ENCODE results near the gene STK40.

The STK40 gene, protein sequence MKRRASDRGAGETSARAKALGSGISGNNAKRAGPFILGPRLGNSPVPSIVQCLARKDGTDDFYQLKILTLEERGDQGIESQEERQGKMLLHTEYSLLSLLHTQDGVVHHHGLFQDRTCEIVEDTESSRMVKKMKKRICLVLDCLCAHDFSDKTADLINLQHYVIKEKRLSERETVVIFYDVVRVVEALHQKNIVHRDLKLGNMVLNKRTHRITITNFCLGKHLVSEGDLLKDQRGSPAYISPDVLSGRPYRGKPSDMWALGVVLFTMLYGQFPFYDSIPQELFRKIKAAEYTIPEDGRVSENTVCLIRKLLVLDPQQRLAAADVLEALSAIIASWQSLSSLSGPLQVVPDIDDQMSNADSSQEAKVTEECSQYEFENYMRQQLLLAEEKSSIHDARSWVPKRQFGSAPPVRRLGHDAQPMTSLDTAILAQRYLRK

GRCh38 chr1:36385410-36386264 is at the start of gene STK40:
Gene STK40 (minus strand): TSS chr1:36385924. CDS start chr1:36361332, 24,592 bp downstream.
- peak; percentile 98 for DNase-seq (ENCODE audit: low read depth)
- TF ChIP-seq CTCF (IDR thresholded peaks at IDR 0.05; ENCODE audit: control insufficient read depth, insufficient read depth, low read depth, low read length, missing control alignments): no peak
- peak within 1 kb of the TSS; percentile 96 for H3K4me3 ChIP-seq (ENCODE audit: control insufficient read depth, low read depth, low read length)

GRCh38 chr1:36433102-36433501 is 47.4 kb upstream of the STK40 start:
- no peak for DNase-seq (ENCODE audit: low read depth)
- TF ChIP-seq CTCF (IDR thresholded peaks at IDR 0.05; ENCODE audit: control insufficient read depth, insufficient read depth, low read depth, low read length, missing control alignments): no peak
- no peak overlapping the region for H3K4me3 ChIP-seq (ENCODE audit: control insufficient read depth, low read depth, low read length)

DNA sequence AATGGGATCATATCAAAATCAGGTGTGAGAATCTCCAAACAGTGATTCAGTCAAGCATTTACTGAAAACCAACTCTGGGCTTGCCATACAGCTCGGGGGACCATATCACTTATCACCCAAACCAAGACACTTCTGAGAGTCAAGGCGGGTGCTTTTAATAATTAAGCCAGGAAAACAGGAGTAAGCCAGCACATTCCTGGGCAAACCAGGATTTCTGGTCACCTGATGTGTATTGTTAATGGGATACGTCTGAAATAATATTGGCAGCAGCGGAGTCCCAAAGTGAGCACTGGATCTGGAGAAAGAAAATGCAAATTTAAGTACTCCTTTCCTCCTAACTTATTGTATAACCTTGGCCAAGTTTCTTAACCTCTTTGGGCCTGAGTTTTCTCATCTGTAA is 46.9 kb upstream of the STK40 start:
- TF ChIP-seq CTCF (IDR thresholded peaks at IDR 0.05; ENCODE audit: control insufficient read depth, insufficient read depth, low read depth, low read length, missing control alignments): no peak
- no peak for DNase-seq (ENCODE audit: low read depth)
- H3K4me3 ChIP-seq (ENCODE audit: control insufficient read depth, low read depth, low read length): no peak overlapping the region

GRCh38 chr1:36425791-36426190 is 40.1 kb upstream of the STK40 start:
- no peak for DNase-seq (ENCODE audit: low read depth)
- no peak for TF ChIP-seq CTCF (IDR thresholded peaks at IDR 0.05; ENCODE audit: control insufficient read depth, insufficient read depth, low read depth, low read length, missing control alignments)
- H3K4me3 ChIP-seq (ENCODE audit: control insufficient read depth, low read depth, low read length): no peak overlapping the region

GRCh38 chr1:36421649-36422048 is 35.9 kb upstream of the STK40 start:
- TF ChIP-seq CTCF (IDR thresholded peaks at IDR 0.05; ENCODE audit: control insufficient read depth, insufficient read depth, low read depth, low read length, missing control alignments): no peak
- DNase-seq (ENCODE audit: low read depth): no peak
- no peak overlapping the region for H3K4me3 ChIP-seq (ENCODE audit: control insufficient read depth, low read depth, low read length)

DNA sequence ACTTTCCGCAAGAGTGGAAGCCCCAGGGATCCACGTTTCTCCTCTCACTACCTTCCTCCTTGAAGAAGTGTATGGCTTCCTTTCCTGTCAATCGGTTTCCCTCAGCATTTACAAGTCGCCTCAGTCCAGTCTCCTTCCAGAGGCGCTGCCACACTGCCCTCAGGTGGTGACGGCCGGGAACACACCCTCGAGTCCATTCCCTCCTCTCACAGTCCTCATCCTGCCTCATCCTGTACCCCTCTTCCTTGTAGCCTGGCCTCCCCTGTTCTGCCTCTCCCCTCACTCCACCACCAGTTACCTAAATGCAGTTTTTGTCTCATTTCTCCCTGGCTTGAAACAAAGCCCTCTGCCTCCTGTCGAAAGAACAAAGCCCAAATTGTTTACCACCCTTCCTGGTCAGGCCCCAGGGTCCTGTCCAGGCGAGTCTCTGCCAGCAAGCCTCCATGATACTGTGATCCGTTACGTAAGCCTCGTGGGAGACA is 35.2 kb upstream of the STK40 start:
- no peak overlapping the region for H3K4me3 ChIP-seq (ENCODE audit: control insufficient read depth, low read depth, low read length)
- DNase-seq (ENCODE audit: low read depth): peak; percentile 46
- TF ChIP-seq CTCF (IDR thresholded peaks at IDR 0.05; ENCODE audit: control insufficient read depth, insufficient read depth, low read depth, low read length, missing control alignments): peak; percentile 97
